GM12878 (cell line): ENCODE results near the gene VPS18.

Source experiments
- IRF4 ChIP-seq: IDR thresholded peaks from 2 replicates; pipeline ENCODE4 v1.6.1; 2011; ENCODE audit warnings: low read depth, low read length
- KAT2A ChIP-seq: conservative IDR thresholded peaks from 2 replicates; pipeline ENCODE4 v1.6.1; 2011; ENCODE audit warnings: low read depth, low read length; ENCODE audit not compliant: control insufficient read depth
- POLR2A ChIP-seq: IDR thresholded peaks from 2 replicates; pipeline ENCODE4 v1.6.1; 2011; ENCODE audit warnings: low read depth, mild to moderate bottlenecking, low read length
- TF ChIP-seq, protein P1 (sequence below), 3 experiments: IDR thresholded peaks in 2 of 3; conservative IDR thresholded peaks in 1 of 3; 2 replicates each; pipeline ENCODE4 v1.5.1; 2011; ENCODE audit warnings: low read depth in 3 of 3, low read length in 3 of 3, mild to moderate bottlenecking in 3 of 3, control low read depth in 2 of 3, moderate library complexity in 2 of 3, inconsistent platforms in 1 of 3, mixed read lengths in 1 of 3; ENCODE audit not compliant: control insufficient read depth in 2 of 3, insufficient read depth in 1 of 3; ENCODE audit errors: extremely low read depth in 1 of 3
- TF ChIP-seq, protein P2 (sequence below): IDR thresholded peaks from 2 replicates; pipeline ENCODE4 v1.6.1; 2011; ENCODE audit warnings: borderline replicate concordance, low read depth, mild to moderate bottlenecking, moderate library complexity, low read length; ENCODE audit not compliant: insufficient read depth, poor library complexity, severe bottlenecking

DNA sequence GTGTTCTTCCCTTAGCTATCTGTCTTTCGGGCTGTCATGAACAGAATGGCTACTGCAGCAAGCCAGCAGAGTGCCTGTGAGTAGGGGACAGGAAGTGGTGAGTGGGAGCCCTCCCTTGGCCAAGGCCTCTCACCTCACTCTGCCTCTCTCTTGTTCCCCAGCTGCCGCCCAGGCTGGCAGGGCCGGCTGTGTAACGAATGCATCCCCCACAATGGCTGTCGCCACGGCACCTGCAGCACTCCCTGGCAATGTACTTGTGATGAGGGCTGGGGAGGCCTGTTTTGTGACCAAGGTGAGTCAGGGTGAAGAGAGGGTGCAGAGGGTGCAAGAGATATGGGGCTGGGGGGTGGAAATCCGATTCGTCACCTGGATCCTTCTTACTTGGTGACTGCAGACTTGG lies 37.9 kb downstream of the VPS18 start:
- TF ChIP-seq, protein P1, sequence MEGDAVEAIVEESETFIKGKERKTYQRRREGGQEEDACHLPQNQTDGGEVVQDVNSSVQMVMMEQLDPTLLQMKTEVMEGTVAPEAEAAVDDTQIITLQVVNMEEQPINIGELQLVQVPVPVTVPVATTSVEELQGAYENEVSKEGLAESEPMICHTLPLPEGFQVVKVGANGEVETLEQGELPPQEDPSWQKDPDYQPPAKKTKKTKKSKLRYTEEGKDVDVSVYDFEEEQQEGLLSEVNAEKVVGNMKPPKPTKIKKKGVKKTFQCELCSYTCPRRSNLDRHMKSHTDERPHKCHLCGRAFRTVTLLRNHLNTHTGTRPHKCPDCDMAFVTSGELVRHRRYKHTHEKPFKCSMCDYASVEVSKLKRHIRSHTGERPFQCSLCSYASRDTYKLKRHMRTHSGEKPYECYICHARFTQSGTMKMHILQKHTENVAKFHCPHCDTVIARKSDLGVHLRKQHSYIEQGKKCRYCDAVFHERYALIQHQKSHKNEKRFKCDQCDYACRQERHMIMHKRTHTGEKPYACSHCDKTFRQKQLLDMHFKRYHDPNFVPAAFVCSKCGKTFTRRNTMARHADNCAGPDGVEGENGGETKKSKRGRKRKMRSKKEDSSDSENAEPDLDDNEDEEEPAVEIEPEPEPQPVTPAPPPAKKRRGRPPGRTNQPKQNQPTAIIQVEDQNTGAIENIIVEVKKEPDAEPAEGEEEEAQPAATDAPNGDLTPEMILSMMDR (IDR thresholded peaks at IDR 0.05 in 2 of 3, conservative IDR thresholded peaks at IDR 0.05 in 1 of 3; ENCODE audit: control insufficient read depth in 2 of 3, extremely low read depth in 1 of 3, insufficient read depth in 1 of 3, low read depth in 3 of 3, low read length in 3 of 3) = no peak
- TF ChIP-seq POLR2A = no peak
- no peak for TF ChIP-seq IRF4
- TF ChIP-seq KAT2A = no peak
- TF ChIP-seq, protein P2, sequence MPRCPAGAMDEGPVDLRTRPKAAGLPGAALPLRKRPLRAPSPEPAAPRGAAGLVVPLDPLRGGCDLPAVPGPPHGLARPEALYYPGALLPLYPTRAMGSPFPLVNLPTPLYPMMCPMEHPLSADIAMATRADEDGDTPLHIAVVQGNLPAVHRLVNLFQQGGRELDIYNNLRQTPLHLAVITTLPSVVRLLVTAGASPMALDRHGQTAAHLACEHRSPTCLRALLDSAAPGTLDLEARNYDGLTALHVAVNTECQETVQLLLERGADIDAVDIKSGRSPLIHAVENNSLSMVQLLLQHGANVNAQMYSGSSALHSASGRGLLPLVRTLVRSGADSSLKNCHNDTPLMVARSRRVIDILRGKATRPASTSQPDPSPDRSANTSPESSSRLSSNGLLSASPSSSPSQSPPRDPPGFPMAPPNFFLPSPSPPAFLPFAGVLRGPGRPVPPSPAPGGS = no peak
